ENCODE measurements around the gene CGRRF1. TPM values are rescaled to one million over a fixed set of nuclear protein-coding genes. Genes with fewer than 3 reads are reported as not detected.

Gene CGRRF1
- total RNA-seq, 2 experiments from 2014 or later, result 13.3 to 14.0 TPM

- CTCF ChIA-PET, result interaction anchor here (1.0 kb wide), 1 partner anchor 23 kb away, joined by 6 read pairs; the partner anchor contains the start of gene CGRRF1
- Mint-ChIP-seq H3K4me3 (no peak overlapping the region), H3K9me3 (no peaks in the 10 kb centered on the region), H3K4me1 (peaks cover 10% of the 10 kb centered on the region), H3K36me3 (ENCODE audit: low read depth) (peaks cover 2% of the 10 kb centered on the region), H3K27me3 (no peaks in the 10 kb centered on the region), H3K27ac (no peak overlapping the region)
- no peak for DNase-seq
- POLR2A ChIA-PET, result interaction anchor here (0.6 kb wide), 1 partner anchor 18 kb away, joined by 3 read pairs; no protein-coding TSS in a partner anchor
Observed at GRCh38 chr14:54532111-54533012, 22.7 kb downstream of the CGRRF1 start.

DNA sequence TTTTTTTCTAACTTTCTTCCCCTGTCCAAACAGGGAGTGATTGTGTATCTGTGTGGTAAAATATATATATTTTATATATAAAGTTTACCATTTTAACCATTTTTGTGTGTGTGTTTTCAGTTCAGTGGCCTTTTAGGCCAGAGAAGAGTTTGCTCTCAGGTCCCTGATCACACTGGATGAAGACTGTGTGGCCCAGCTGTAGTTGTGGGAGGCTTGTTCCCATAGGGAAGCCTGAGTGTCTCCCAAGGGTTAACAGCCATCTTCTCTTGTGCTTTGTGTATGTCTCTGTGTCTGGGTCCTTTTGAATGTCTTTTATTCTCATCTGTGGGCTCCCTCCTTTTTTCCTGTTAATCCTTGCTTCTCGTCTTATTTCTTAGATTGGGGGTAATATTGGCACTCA, 23.4 kb downstream of the CGRRF1 start:
- POLR2A ChIA-PET, result interaction anchor here (0.6 kb wide), 1 partner anchor 17 kb away, joined by 3 read pairs; no protein-coding TSS in a partner anchor
- H3K27ac Mint-ChIP-seq, result no peak overlapping the region
- H3K4me3 Mint-ChIP-seq, result no peak overlapping the region
- no peaks in the 10 kb centered on the region for H3K9me3 Mint-ChIP-seq
- peaks cover 10% of the 10 kb centered on the region for H3K4me1 Mint-ChIP-seq
- DNase-seq, result no peak
- no peaks in the 10 kb centered on the region for H3K27me3 Mint-ChIP-seq
- CTCF ChIA-PET, result interaction anchor here (1.0 kb wide), 1 partner anchor 23 kb away, joined by 6 read pairs; the partner anchor contains the start of gene CGRRF1
- H3K36me3 Mint-ChIP-seq (ENCODE audit: low read depth), result peaks cover 2% of the 10 kb centered on the region

- no peak overlapping the region for H3K4me3 Mint-ChIP-seq
- H3K9me3 Mint-ChIP-seq, result no peaks in the 10 kb centered on the region
- CTCF ChIA-PET, result no interaction called here
- H3K27me3 Mint-ChIP-seq, result no peaks in the 10 kb centered on the region
- H3K36me3 Mint-ChIP-seq (ENCODE audit: low read depth), result peaks cover 4% of the 10 kb centered on the region
- no peak overlapping the region for H3K27ac Mint-ChIP-seq
- no peak for DNase-seq
- POLR2A ChIA-PET, result no interaction called here
- H3K4me1 Mint-ChIP-seq, result peaks cover 10% of the 10 kb centered on the region
Observed at GRCh38 chr14:54535126-54535525, 25.4 kb downstream of the CGRRF1 start.

DNA sequence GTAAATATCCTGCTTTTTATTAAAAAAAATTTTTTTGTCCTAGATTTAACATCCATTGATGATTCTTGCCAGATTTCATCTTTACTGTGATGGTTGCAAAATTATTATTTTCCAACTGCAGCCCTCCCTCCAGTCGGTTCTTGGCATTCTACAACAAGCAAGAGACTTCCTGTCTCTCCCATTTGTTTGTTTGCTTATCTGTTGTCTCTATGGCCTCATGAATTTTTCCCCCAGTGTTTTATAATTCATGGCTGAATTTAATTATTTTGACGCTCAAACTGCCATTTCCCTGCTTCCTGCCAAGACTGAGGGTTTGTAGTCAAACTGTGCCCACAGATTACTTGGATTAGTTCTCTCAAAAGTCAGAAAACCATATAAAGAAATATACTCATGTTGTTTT, 25.9 kb downstream of the CGRRF1 start:
- CTCF ChIA-PET, result no interaction called here
- Mint-ChIP-seq H3K27me3 (no peaks in the 10 kb centered on the region), H3K9me3 (no peaks in the 10 kb centered on the region), H3K4me3 (no peak overlapping the region), H3K27ac (no peak overlapping the region), H3K36me3 (ENCODE audit: low read depth) (peaks cover 6% of the 10 kb centered on the region), H3K4me1 (peaks cover 10% of the 10 kb centered on the region)
- no peak for DNase-seq
- POLR2A ChIA-PET, result no interaction called here

- peaks cover 3% of the 10 kb centered on the region for H3K4me1 Mint-ChIP-seq
- CTCF ChIA-PET, result no interaction called here
- no peak for DNase-seq
Observed at GRCh38 chr14:54537651-54538050, 27.9 kb downstream of the CGRRF1 start.

GRCh38 chr14:54538055-54538454, 28.3 kb downstream of the CGRRF1 start:
- no peak for DNase-seq
- CTCF ChIA-PET, result no interaction called here
- POLR2A ChIA-PET, result no interaction called here
- Mint-ChIP-seq H3K27ac (no peak overlapping the region), H3K9me3 (no peaks in the 10 kb centered on the region), H3K27me3 (no peaks in the 10 kb centered on the region), H3K4me1 (no peaks in the 10 kb centered on the region), H3K4me3 (no peak overlapping the region), H3K36me3 (ENCODE audit: low read depth) (peaks cover 4% of the 10 kb centered on the region)

More at GRCh38 chr14:54537651-54538050, 27.9 kb downstream of the CGRRF1 start:
- Mint-ChIP-seq H3K27me3 (no peaks in the 10 kb centered on the region), H3K27ac (no peak overlapping the region), H3K4me3 (no peak overlapping the region), H3K36me3 (ENCODE audit: low read depth) (peaks cover 4% of the 10 kb centered on the region), H3K9me3 (no peaks in the 10 kb centered on the region)
- POLR2A ChIA-PET, result no interaction called here

- POLR2A ChIA-PET, result no interaction called here
- Mint-ChIP-seq H3K36me3 (ENCODE audit: low read depth) (no peaks in the 10 kb centered on the region), H3K27me3 (peaks cover 14% of the 10 kb centered on the region), H3K4me3 (no peak overlapping the region), H3K27ac (no peak overlapping the region), H3K9me3 (no peaks in the 10 kb centered on the region), H3K4me1 (no peaks in the 10 kb centered on the region)
- no peak for DNase-seq
- CTCF ChIA-PET, result no interaction called here
Observed at GRCh38 chr14:54547583-54547982, 37.9 kb downstream of the CGRRF1 start.

DNA sequence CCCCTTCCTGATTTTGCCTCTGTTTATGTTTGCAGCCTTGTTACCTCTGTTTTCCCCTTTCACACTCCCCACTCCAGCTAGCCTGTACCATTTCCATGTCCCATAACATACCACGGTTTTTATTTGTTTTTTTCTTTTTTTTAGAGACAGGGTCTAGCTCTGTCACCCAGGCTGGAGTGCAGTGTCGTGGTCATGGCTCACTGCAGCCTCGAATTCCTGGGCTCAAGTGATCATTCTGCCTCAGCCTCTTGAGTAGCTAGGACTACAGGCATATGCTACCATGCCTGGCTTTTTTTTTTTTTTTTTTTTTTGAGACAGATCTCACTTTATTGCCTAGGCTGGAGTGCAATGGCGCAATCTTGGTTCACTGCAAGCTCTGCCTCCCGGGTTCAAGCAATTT, 38.8 kb downstream of the CGRRF1 start:
- Mint-ChIP-seq H3K36me3 (ENCODE audit: low read depth) (no peaks in the 10 kb centered on the region), H3K27ac (no peak overlapping the region), H3K27me3 (peaks cover 14% of the 10 kb centered on the region), H3K9me3 (no peaks in the 10 kb centered on the region), H3K4me3 (no peak overlapping the region), H3K4me1 (no peaks in the 10 kb centered on the region)
- no peak for DNase-seq
- ChIA-PET POLR2A (no interaction called here), CTCF (no interaction called here)

DNA sequence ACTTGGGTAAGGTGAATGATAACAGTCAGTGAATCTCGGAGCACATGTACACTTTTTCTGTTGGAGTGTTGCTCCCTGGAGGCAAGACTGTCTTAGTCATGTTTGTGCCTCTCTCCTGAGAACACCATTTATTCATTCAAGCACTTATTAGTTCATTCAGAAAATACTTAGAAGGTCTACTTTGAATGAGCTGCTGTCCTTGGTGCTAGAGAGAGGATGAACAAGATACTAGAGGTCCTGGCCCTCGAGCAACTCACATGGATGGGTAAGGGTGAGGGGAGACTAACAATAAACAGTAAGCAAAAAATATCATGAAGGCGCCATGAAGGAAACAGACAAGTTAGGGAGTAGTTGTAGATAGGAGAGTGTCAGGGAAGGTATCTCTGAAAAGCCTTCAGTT, 40.2 kb downstream of the CGRRF1 start:
- CTCF ChIA-PET, result interaction anchor here (1.1 kb wide), 1 partner anchor 225 kb away, joined by 4 read pairs; no protein-coding TSS in a partner anchor
- no peak for DNase-seq
- Mint-ChIP-seq H3K27me3 (peaks cover 14% of the 10 kb centered on the region), H3K36me3 (ENCODE audit: low read depth) (no peaks in the 10 kb centered on the region), H3K4me3 (no peak overlapping the region), H3K4me1 (no peaks in the 10 kb centered on the region), H3K27ac (no peak overlapping the region), H3K9me3 (no peaks in the 10 kb centered on the region)
- POLR2A ChIA-PET, result interaction anchor here (0.6 kb wide), 1 partner anchor 17 kb away, joined by 3 read pairs; no protein-coding TSS in a partner anchor

DNA sequence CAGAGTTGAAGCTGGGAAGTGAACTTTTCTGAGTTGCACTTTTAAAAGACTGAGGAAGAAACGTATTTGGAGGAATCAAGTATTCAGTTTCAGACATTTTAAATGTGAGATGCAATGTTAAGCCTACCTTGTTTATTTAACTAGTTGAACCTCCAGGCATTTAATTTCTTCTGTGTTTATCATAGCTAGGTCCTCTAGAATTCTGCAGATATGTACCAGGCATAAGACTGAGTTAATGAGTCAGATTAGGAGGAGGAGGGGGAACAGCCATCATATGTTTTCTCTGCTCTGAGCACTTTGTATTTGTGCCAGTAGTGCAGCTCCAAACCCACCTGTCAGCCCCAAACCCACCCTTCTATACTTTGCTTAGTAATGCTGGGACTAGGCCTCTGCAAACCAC, 40.8 kb downstream of the CGRRF1 start:
- Mint-ChIP-seq H3K27ac (no peak overlapping the region), H3K36me3 (ENCODE audit: low read depth) (no peaks in the 10 kb centered on the region), H3K9me3 (no peaks in the 10 kb centered on the region), H3K4me1 (no peaks in the 10 kb centered on the region), H3K27me3 (peaks cover 14% of the 10 kb centered on the region), H3K4me3 (no peak overlapping the region)
- no peak for DNase-seq
- CTCF ChIA-PET, result interaction anchor here (0.9 to 1.1 kb wide), 2 partner anchors 141 to 224 kb away, joined by 3 to 4 read pairs; no protein-coding TSS in a partner anchor
- POLR2A ChIA-PET, result no interaction called here

- H3K27ac Mint-ChIP-seq, result no peak overlapping the region
- no peaks in the 10 kb centered on the region for H3K4me1 Mint-ChIP-seq
Observed at GRCh38 chr14:54554401-54554800, 44.7 kb downstream of the CGRRF1 start.

DNA sequence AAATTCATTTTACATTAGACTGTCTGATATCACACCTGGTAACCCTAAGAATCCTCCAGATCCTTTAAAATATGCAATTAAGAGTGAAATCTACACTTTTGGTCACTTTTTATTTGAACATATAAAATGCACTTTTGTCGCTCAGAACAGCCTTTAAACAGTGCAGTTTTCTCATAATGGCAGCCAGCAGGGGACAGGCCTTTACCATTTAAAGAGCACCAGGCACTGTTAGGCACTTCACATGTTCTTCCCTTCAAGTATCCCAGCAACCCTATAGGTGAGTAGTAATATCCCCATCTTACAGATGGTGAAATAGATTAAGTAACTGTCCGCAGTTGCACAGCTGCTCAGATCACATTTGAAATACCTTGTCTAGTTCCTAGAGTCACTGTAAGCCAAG, 45.9 kb downstream of the CGRRF1 start:
- no peak for DNase-seq
- Mint-ChIP-seq H3K27me3 (peaks cover 14% of the 10 kb centered on the region), H3K36me3 (ENCODE audit: low read depth) (no peaks in the 10 kb centered on the region), H3K27ac (no peak overlapping the region), H3K9me3 (no peaks in the 10 kb centered on the region), H3K4me1 (no peaks in the 10 kb centered on the region), H3K4me3 (no peak overlapping the region)
- ChIA-PET POLR2A (no interaction called here), CTCF (interaction anchor here (2.1 kb wide), 1 partner anchor 9 kb away, joined by 7 read pairs; no protein-coding TSS in a partner anchor)

More at GRCh38 chr14:54554401-54554800, 44.7 kb downstream of the CGRRF1 start:
- Mint-ChIP-seq H3K9me3 (no peaks in the 10 kb centered on the region), H3K27me3 (peaks cover 14% of the 10 kb centered on the region), H3K4me3 (no peak overlapping the region), H3K36me3 (ENCODE audit: low read depth) (no peaks in the 10 kb centered on the region)
- DNase-seq, result no peak
- ChIA-PET CTCF (interaction anchor here (2.1 kb wide), 1 partner anchor 10 kb away, joined by 7 read pairs; no protein-coding TSS in a partner anchor), POLR2A (no interaction called here)

- CTCF ChIA-PET, result interaction anchor here (0.7 to 0.8 kb wide), 2 partner anchors 135 to 143 kb away, joined by 3 to 4 read pairs; no protein-coding TSS in a partner anchor
- no peak for DNase-seq
- no peak overlapping the region for H3K4me3 Mint-ChIP-seq
- no peaks in the 10 kb centered on the region for H3K36me3 Mint-ChIP-seq (ENCODE audit: low read depth)
- H3K9me3 Mint-ChIP-seq, result no peaks in the 10 kb centered on the region
- POLR2A ChIA-PET, result no interaction called here
- peaks cover 16% of the 10 kb centered on the region for H3K27me3 Mint-ChIP-seq
- H3K27ac Mint-ChIP-seq, result no peak overlapping the region
- no peaks in the 10 kb centered on the region for H3K4me1 Mint-ChIP-seq
Observed at GRCh38 chr14:54556535-54556934, 46.8 kb downstream of the CGRRF1 start.
